HepG2 (cell line): ENCODE data around the gene ACOT8. TPM values are rescaled to one million over a fixed set of nuclear protein-coding genes. Genes with fewer than 3 reads are reported as not detected.

Source experiments
- ATF3 ChIP-seq: sonication (generic); formaldehyde crosslinking; IDR thresholded peaks from 2 replicates; pipeline ENCODE4 v1.4.0; 2020; ENCODE audit warnings: missing genetic modification reagents
- MLLT10 ChIP-seq: sonication (generic); formaldehyde crosslinking; IDR thresholded peaks from 2 replicates; pipeline ENCODE4 v1.4.0; 2020; ENCODE audit warnings: missing genetic modification reagents
- MTF1 ChIP-seq: sonication (generic); formaldehyde crosslinking; IDR thresholded peaks from 2 replicates; pipeline ENCODE4 v1.5.0; 2020; ENCODE audit warnings: missing genetic modification reagents
- NFYC ChIP-seq: IDR thresholded peaks from 2 replicates; pipeline ENCODE4 v1.6.1; 2016; ENCODE audit warnings: missing genetic modification reagents, missing compliant biosample characterization
- PAX8 ChIP-seq: sonication (generic); formaldehyde crosslinking; IDR thresholded peaks from 2 replicates; pipeline ENCODE4 v1.8.0; 2022; ENCODE audit warnings: mild to moderate bottlenecking, missing genetic modification reagents, borderline replicate concordance
- PBX2 ChIP-seq: IDR thresholded peaks from 2 replicates; pipeline ENCODE4 v1.6.1; 2016; ENCODE audit warnings: control low read depth
- RFX5 ChIP-seq: IDR thresholded peaks from 2 replicates; pipeline ENCODE4 v1.6.1; 2011; ENCODE audit warnings: low read depth, low read length, improper control_type of control experiment
- RFXAP ChIP-seq: sonication (generic); formaldehyde crosslinking; IDR thresholded peaks from 2 replicates; pipeline ENCODE4 v1.4.0; 2020; ENCODE audit warnings: missing genetic modification reagents, borderline replicate concordance
- SIX1 ChIP-seq: sonication (generic); formaldehyde crosslinking; IDR thresholded peaks from 2 replicates; pipeline ENCODE4 v1.4.0; 2020; ENCODE audit warnings: missing genetic modification reagents, borderline replicate concordance
- ZFP36 ChIP-seq: fragments of 150-350 bp; IDR thresholded peaks from 2 replicates; pipeline ENCODE4 v1.6.1; 2018; ENCODE audit warnings: borderline replicate concordance, low read length, low read depth; ENCODE audit not compliant: partially characterized antibody
- ZFP37 ChIP-seq: sonication (generic); formaldehyde crosslinking; IDR thresholded peaks from 2 replicates; pipeline ENCODE4 v1.4.0; 2020; ENCODE audit warnings: missing genetic modification reagents, borderline replicate concordance
- ZMYM3 ChIP-seq: sonication (generic); formaldehyde crosslinking; IDR thresholded peaks from 2 replicates; pipeline ENCODE4 v1.5.1; 2020; ENCODE audit warnings: mild to moderate bottlenecking, missing genetic modification reagents
- ZNF263 ChIP-seq: sonication (generic); formaldehyde crosslinking; IDR thresholded peaks from 2 replicates; pipeline ENCODE4 v1.4.0; 2020; ENCODE audit warnings: missing genetic modification reagents
- polyA plus RNA-seq, 8 experiments: library from polyadenylated mRNA; depleted of rRNA in 3 of 8; stranded (reverse) in 7 of 8; unstranded in 1 of 8; fragments of >200 nt; fragmentation: Illumina TruSeq in 4 of 8; extraction: Trizol in 4 of 8; gene quantifications; 2 replicates each; pipeline versions ENCODE4 v1.2.1 to v1.2.3, GENCODE V29; 2011 to 2016; ENCODE audit warnings: low read depth in 4 of 8, missing spikeins in 1 of 8, mixed read lengths in 1 of 8; ENCODE audit not compliant: insufficient read depth in 1 of 8
- total RNA-seq, 5 experiments: library from RNA; depleted of rRNA; stranded (reverse); fragments of >200 nt; fragmentation: Illumina TruSeq; extraction: Trizol; gene quantifications; 2 replicates each; pipeline ENCODE4 v1.2.3, GENCODE V29; 2016; ENCODE audit warnings: low read depth in 1 of 5

Gene ACOT8
- total and polyA plus RNA-seq, 2 of the 13 experiments (the other 11 are each of a cell fraction or from before 2014, with no cell fraction given), result 31.4 to 45.5 TPM

GRCh38 chr20:45880988-45881788 lies 24.0 kb upstream of the ACOT8 start, which contains the start of gene ZSWIM1 (continued):
- TF ChIP-seq ZFP36 (peak; percentile 77), ZNF263 (peak; percentile 64; the same call in 1 of the 2 replicates), SIX1 (CRISPR knock-in tag) (peak; percentile 50; the same call in 1 of the 2 replicates), RFX5 (peak; percentile 86), RFXAP (CRISPR knock-in tag) (peak; percentile 95), ZFP37 (0 out of 2 replicates have a peak, but pooled peaks have one; percentile 56), ATF3 (0 out of 2 replicates have a peak, but pooled peaks have one; percentile 27), PAX8 (CRISPR knock-in tag) (0 out of 2 replicates have a peak, but pooled peaks have one; percentile 30), MLLT10 (CRISPR knock-in tag) (no peak), PBX2 (CRISPR knock-in tag) (peak; percentile 100), MTF1 (no peak), NFYC (CRISPR knock-in tag) (peak; percentile 100), ZMYM3 (CRISPR knock-in tag) (peak; percentile 66)
